Inflammatory macrophage treated with lipopolysaccharide for 1 hour (primary cell): ENCODE measurements around the gene ANKAR.
"Not testable (repeated sequence)": the region's sequence is repeated elsewhere in the genome, so short reads cannot be mapped to it uniquely, and the experiment has no call there.

ENCODE experiments used
- DNase-seq, 2 donors: peaks; one replicate each; pipeline ENCODE4 v3.0.0-alpha.2; 2020 to 2022

Gene ANKAR

GRCh38 chr2:189674374-189675112, at the start of gene ANKAR:
Gene ANKAR, plus strand, starts transcription at chr2:189674670. Its CDS starts 1,821 bp downstream, at chr2:189676491.
- DNase-seq, result peak; percentile 88 to 91

- DNase-seq, result no peak
These were observed 48.8 kb upstream of the ANKAR start for GRCh38 chr2:189625636-189626035.

- no peak for DNase-seq
These were observed 46.7 kb upstream of the ANKAR start for GRCh38 chr2:189627789-189628188.

- DNase-seq, result no peak
These were observed 45.5 kb upstream of the ANKAR start for GRCh38 chr2:189628817-189629530.

- DNase-seq, result no peak
These were observed 44.7 kb upstream of the ANKAR start for GRCh38 chr2:189629531-189630453.

GRCh38 chr2:189631849-189632248, 42.6 kb upstream of the ANKAR start:
- no peak for DNase-seq

GRCh38 chr2:189633392-189633811, 41.1 kb upstream of the ANKAR start:
- DNase-seq, result peak in 1 of 2 donors; percentile 44

GRCh38 chr2:189635353-189635752, 39.1 kb upstream of the ANKAR start:
- DNase-seq, result no peak

- no peak for DNase-seq
These were observed 36.0 kb upstream of the ANKAR start for GRCh38 chr2:189638301-189639006.

GRCh38 chr2:189639007-189639609, 35.4 kb upstream of the ANKAR start:
- no peak for DNase-seq

GRCh38 chr2:189641002-189641401, 33.5 kb upstream of the ANKAR start:
- DNase-seq, result no peak

GRCh38 chr2:189641590-189641989, 32.9 kb upstream of the ANKAR start:
- peak; percentile 7 to 43 for DNase-seq

- no peak for DNase-seq
These were observed 27.9 kb upstream of the ANKAR start for GRCh38 chr2:189646521-189646920.

GRCh38 chr2:189648846-189649509, 25.5 kb upstream of the ANKAR start:
- DNase-seq, result no peak

- no peak for DNase-seq
These were observed 23.2 kb upstream of the ANKAR start for GRCh38 chr2:189651284-189651683.

- not testable (repeated sequence) for DNase-seq
These were observed 21.0 kb upstream of the ANKAR start for GRCh38 chr2:189653464-189653863.

GRCh38 chr2:189654641-189655040, 19.8 kb upstream of the ANKAR start:
- DNase-seq, result no peak

GRCh38 chr2:189657867-189658266, 16.6 kb upstream of the ANKAR start:
- DNase-seq, result no peak

GRCh38 chr2:189658306-189659212, 15.9 kb upstream of the ANKAR start:
- peak; percentile 37 to 51 for DNase-seq

- no peak for DNase-seq
These were observed 14.7 kb upstream of the ANKAR start for GRCh38 chr2:189659734-189660133.

- no peak for DNase-seq
These were observed 13.7 kb upstream of the ANKAR start for GRCh38 chr2:189660803-189661147.
